Measurements from ENCODE around the gene PAMR1.
"Not testable (repeated sequence)": the region's sequence is repeated elsewhere in the genome, so short reads cannot be mapped to it uniquely, and the experiment has no call there.

The PAMR1 gene

GRCh38 chr11:35525501-35526175 is at the start of gene PAMR1:
Gene PAMR1, minus strand, starts transcription at chr11:35525616. Its CDS starts 31 bp downstream, at chr11:35525585.
- no peak for FAIRE-seq

- FAIRE-seq: no peak
Measured at GRCh38 chr11:35571696-35572095, 46.3 kb upstream of the PAMR1 start.

GRCh38 chr11:35567737-35568465 is 42.5 kb upstream of the PAMR1 start:
- FAIRE-seq: no peak

GRCh38 chr11:35566885-35567284 is 41.5 kb upstream of the PAMR1 start:
- no peak for FAIRE-seq

- FAIRE-seq: no peak
Measured at GRCh38 chr11:35566181-35566580, 40.8 kb upstream of the PAMR1 start.

GRCh38 chr11:35564245-35564595 is 38.8 kb upstream of the PAMR1 start:
- FAIRE-seq: no peak

GRCh38 chr11:35563484-35564244 is 38.2 kb upstream of the PAMR1 start:
- FAIRE-seq: no peak

GRCh38 chr11:35559949-35560348 is 34.5 kb upstream of the PAMR1 start:
- FAIRE-seq: no peak

GRCh38 chr11:35558513-35558912 is 33.1 kb upstream of the PAMR1 start:
- FAIRE-seq: no peak

- no peak for FAIRE-seq
Measured at GRCh38 chr11:35555488-35555887, 30.1 kb upstream of the PAMR1 start.

- no peak for FAIRE-seq
Measured at GRCh38 chr11:35554491-35555437, 29.3 kb upstream of the PAMR1 start.

- FAIRE-seq: no peak
Measured at GRCh38 chr11:35553831-35554230, 28.4 kb upstream of the PAMR1 start.

- no peak for FAIRE-seq
Measured at GRCh38 chr11:35553021-35553420, 27.6 kb upstream of the PAMR1 start.

- no peak for FAIRE-seq
Measured at GRCh38 chr11:35552616-35553015, 27.2 kb upstream of the PAMR1 start.

- no peak for FAIRE-seq
Measured at GRCh38 chr11:35550374-35551036, 25.1 kb upstream of the PAMR1 start.

GRCh38 chr11:35549787-35550186 is 24.4 kb upstream of the PAMR1 start:
- FAIRE-seq: no peak

GRCh38 chr11:35548925-35549561 is 23.6 kb upstream of the PAMR1 start:
- no peak for FAIRE-seq

GRCh38 chr11:35547995-35548394 is 22.6 kb upstream of the PAMR1 start:
- not testable (repeated sequence) for FAIRE-seq

GRCh38 chr11:35546317-35546716 is 20.9 kb upstream of the PAMR1 start:
- FAIRE-seq: no peak

GRCh38 chr11:35545391-35546003 is 20.1 kb upstream of the PAMR1 start:
- no peak for FAIRE-seq

GRCh38 chr11:35543481-35543880 is 18.1 kb upstream of the PAMR1 start:
- FAIRE-seq: no peak
